ENCODE data around the gene SIRT1. TPM values are rescaled to one million over a fixed set of nuclear protein-coding genes. Genes with fewer than 3 reads are reported as not detected.

The SIRT1 gene
- total RNA-seq, 4 donors from 2014 or later, result 18.7 to 21.5 (median 19.9) TPM

GRCh38 chr10:67858971-67859370, 25.5 kb upstream of the SIRT1 start:
- H3K9me3 ChIP-seq, result no peaks in the 10 kb centered on the region
- intact Hi-C loops (cut with DNase I; ENCODE audit: low total_unique reads) (loop anchor here (5.0 to 10.0 kb wide), 2 partner anchors 443 to 476 kb away; partner anchors contain the start of genes HNRNPH3 and PBLD), in situ Hi-C loops (cut with MboI; ENCODE audit: low sequenced_read_pairs in 4 of 4) (loop anchor here (10.0 to 25.0 kb wide), 4 partner anchors 216 to 453 kb away; partner anchors contain the start of gene HERC4 (in 2 of the 4))
- H3K27me3 ChIP-seq, result no peaks in the 10 kb centered on the region
- H3K4me3 ChIP-seq, result no peak overlapping the region
- no peaks in the 10 kb centered on the region for H3K4me1 ChIP-seq
- DNase-seq (no peak), ATAC-seq (no peak)
- no peak for TF ChIP-seq POLR2A (IDR thresholded peaks at IDR 0.05)
- TF ChIP-seq CTCF (IDR thresholded peaks at IDR 0.05 in 4 of 5, conservative IDR thresholded peaks at IDR 0.05 in 1 of 5), result no peak
- no peaks in the 10 kb centered on the region for H3K36me3 ChIP-seq
- no peak overlapping the region for H3K27ac ChIP-seq

GRCh38 chr10:67861750-67862432, 22.6 kb upstream of the SIRT1 start:
- Histone ChIP-seq H3K27me3 (no peaks in the 10 kb centered on the region), H3K4me1 (no peaks in the 10 kb centered on the region), H3K27ac (no peak overlapping the region), H3K4me3 (no peak overlapping the region), H3K9me3 (no peaks in the 10 kb centered on the region), H3K36me3 (no peaks in the 10 kb centered on the region)
- intact Hi-C loops (cut with DNase I; ENCODE audit: low total_unique reads) (no loop called here), in situ Hi-C loops (cut with MboI; ENCODE audit: low sequenced_read_pairs in 4 of 4) (loop anchor here in 3 of 4 donors (25.0 kb wide), 1 partner anchor 450 kb away; no protein-coding TSS in a partner anchor)
- DNase-seq, result no peak
- ATAC-seq, result no peak
- no peak for TF ChIP-seq CTCF (IDR thresholded peaks at IDR 0.05 in 4 of 5, conservative IDR thresholded peaks at IDR 0.05 in 1 of 5)

- Histone ChIP-seq H3K27ac (no peak overlapping the region), H3K4me1 (no peaks in the 10 kb centered on the region), H3K4me3 (no peak overlapping the region), H3K9me3 (no peaks in the 10 kb centered on the region), H3K36me3 (no peaks in the 10 kb centered on the region), H3K27me3 (no peaks in the 10 kb centered on the region)
- TF ChIP-seq CTCF (IDR thresholded peaks at IDR 0.05 in 4 of 5, conservative IDR thresholded peaks at IDR 0.05 in 1 of 5) (no peak), POLR2A (IDR thresholded peaks at IDR 0.05) (no peak)
- in situ Hi-C loops (cut with MboI; ENCODE audit: low sequenced_read_pairs in 4 of 4) (loop anchor here in 3 of 4 donors (25.0 kb wide), 1 partner anchor 449 kb away; no protein-coding TSS in a partner anchor), intact Hi-C loops (cut with DNase I; ENCODE audit: low total_unique reads) (no loop called here)
- no peak for DNase-seq
- ATAC-seq, result no peak
These were observed 21.4 kb upstream of the SIRT1 start for GRCh38 chr10:67863094-67863493.

- H3K27me3 ChIP-seq, result no peaks in the 10 kb centered on the region
- no peak for TF ChIP-seq POLR2A (IDR thresholded peaks at IDR 0.05)
- no peak for TF ChIP-seq CTCF (IDR thresholded peaks at IDR 0.05 in 4 of 5, conservative IDR thresholded peaks at IDR 0.05 in 1 of 5)
- H3K27ac ChIP-seq, result no peak overlapping the region
- H3K4me3 ChIP-seq, result no peak overlapping the region
- intact Hi-C loops (cut with DNase I; ENCODE audit: low total_unique reads), result no loop called here
- in situ Hi-C loops (cut with MboI; ENCODE audit: low sequenced_read_pairs in 4 of 4), result loop anchor here in 3 of 4 donors (25.0 kb wide), 1 partner anchor 448 kb away; no protein-coding TSS in a partner anchor
- no peaks in the 10 kb centered on the region for H3K36me3 ChIP-seq
- no peaks in the 10 kb centered on the region for H3K9me3 ChIP-seq
- no peaks in the 10 kb centered on the region for H3K4me1 ChIP-seq
- ATAC-seq (no peak), DNase-seq (no peak)
These were observed 19.7 kb upstream of the SIRT1 start for GRCh38 chr10:67864607-67865371.

Data from gastrocnemius medialis (tissue), 4 donors.